Measurements from ENCODE around the gene METTL9.
"Not testable (repeated sequence)": the region's sequence is repeated elsewhere in the genome, so short reads cannot be mapped to it uniquely, and the experiment has no call there.

METTL9 gene

GRCh38 chr16:21574372-21574771 lies 25.0 kb upstream of the METTL9 start:
- DNase-seq, result no peak

- not testable (repeated sequence) for DNase-seq
Observed at GRCh38 chr16:21576323-21576722, 23.1 kb upstream of the METTL9 start.

GRCh38 chr16:21577487-21577886 lies 21.9 kb upstream of the METTL9 start:
- DNase-seq, result not testable (repeated sequence)

- DNase-seq, result not testable (repeated sequence)
Observed at GRCh38 chr16:21578311-21578710, 21.1 kb upstream of the METTL9 start.

- not testable (repeated sequence) for DNase-seq
Observed at GRCh38 chr16:21580131-21580530, 19.2 kb upstream of the METTL9 start.

- no peak for DNase-seq
Observed at GRCh38 chr16:21580807-21581206, 18.6 kb upstream of the METTL9 start.

GRCh38 chr16:21584817-21585216 lies 14.6 kb upstream of the METTL9 start:
- DNase-seq, result no peak

GRCh38 chr16:21588593-21588992 lies 10.8 kb upstream of the METTL9 start:
- not testable (repeated sequence) for DNase-seq

- DNase-seq, result no peak
Observed at GRCh38 chr16:21589551-21589950, 9.8 kb upstream of the METTL9 start.

GRCh38 chr16:21590287-21590686 lies 9.1 kb upstream of the METTL9 start:
- no peak for DNase-seq

- no peak for DNase-seq
Observed at GRCh38 chr16:21590796-21591195, 8.6 kb upstream of the METTL9 start.

GRCh38 chr16:21592191-21592590 lies 7.2 kb upstream of the METTL9 start:
- DNase-seq, result no peak

GRCh38 chr16:21593530-21594289 lies 5.7 kb upstream of the METTL9 start:
- no peak for DNase-seq

- no peak for DNase-seq
Observed at GRCh38 chr16:21597561-21598030, 1.8 kb upstream of the METTL9 start.

- DNase-seq, result no peak
Observed at GRCh38 chr16:21598206-21598605, 1.2 kb upstream of the METTL9 start.

GRCh38 chr16:21598701-21599121 lies 666 bp upstream of the METTL9 start:
- DNase-seq, result no peak

GRCh38 chr16:21600031-21600773 lies 825 bp downstream of the METTL9 start:
- no peak for DNase-seq

GRCh38 chr16:21602785-21603184 lies 3.4 kb downstream of the METTL9 start:
- no peak for DNase-seq

GRCh38 chr16:21603928-21604327 lies 4.6 kb downstream of the METTL9 start:
- no peak for DNase-seq

- not testable (repeated sequence) for DNase-seq
Observed at GRCh38 chr16:21605848-21606247, 6.5 kb downstream of the METTL9 start.

GRCh38 chr16:21608639-21609328 lies 9.4 kb downstream of the METTL9 start:
- DNase-seq, result no peak

GRCh38 chr16:21610006-21610544 lies 10.7 kb downstream of the METTL9 start:
- DNase-seq, result no peak

GRCh38 chr16:21610766-21611165 lies 11.4 kb downstream of the METTL9 start:
- DNase-seq, result no peak
